ENCODE data around the gene HES5.
"Not testable (repeated sequence)": the region's sequence is repeated elsewhere in the genome, so short reads cannot be mapped to it uniquely, and the experiment has no call there.

HES5 gene

GRCh38 chr1:2569060-2569459, 39.0 kb upstream of the HES5 start:
- Histone ChIP-seq H3K9me3 (ENCODE audit: insufficient read depth, low read length) (peaks cover 10% of the 10 kb centered on the region; the same call in 1 of the 2 replicates), H3K36me3 (replicated peaks; ENCODE audit: low read depth, low read length) (peaks cover 12% of the 10 kb centered on the region), H3K79me2 (ENCODE audit: low read length) (no peaks in the 10 kb centered on the region), H3K4me3 (ENCODE audit: low read length) (no peak overlapping the region), H3K27ac (ENCODE audit: low read length) (no peak overlapping the region), H2AFZ (ENCODE audit: low read depth, low read length) (no peak overlapping the region), H4K20me1 (ENCODE audit: insufficient read depth, low read length) (no peaks in the 10 kb centered on the region), H3K27me3 (ENCODE audit: low read depth, low read length) (no peaks in the 10 kb centered on the region), H3K9ac (ENCODE audit: low read length) (no peak overlapping the region), H3K4me2 (ENCODE audit: low read length) (no peak overlapping the region), H3K4me1 (ENCODE audit: low read length) (peaks cover 16% of the 10 kb centered on the region)
- TF ChIP-seq CTCF (IDR thresholded peaks at IDR 0.05; ENCODE audit: low read depth, low read length): no peak
- no peak for TF ChIP-seq EZH2phosphoT487 (IDR thresholded peaks at IDR 0.05; ENCODE audit: low read depth)

GRCh38 chr1:2568187-2568816, 38.2 kb upstream of the HES5 start:
- not testable (repeated sequence) for H3K27me3 ChIP-seq (ENCODE audit: low read depth, low read length); H3K4me1 ChIP-seq (ENCODE audit: low read length); H3K4me3 ChIP-seq (ENCODE audit: low read length); H4K20me1 ChIP-seq (ENCODE audit: insufficient read depth, low read length); H2AFZ ChIP-seq (ENCODE audit: low read depth, low read length); H3K9ac ChIP-seq (ENCODE audit: low read length); H3K36me3 ChIP-seq (replicated peaks; ENCODE audit: low read depth, low read length); H3K4me2 ChIP-seq (ENCODE audit: low read length); H3K79me2 ChIP-seq (ENCODE audit: low read length); H3K27ac ChIP-seq (ENCODE audit: low read length); H3K9me3 ChIP-seq (ENCODE audit: insufficient read depth, low read length)

GRCh38 chr1:2567083-2567679, 37.1 kb upstream of the HES5 start:
- Histone ChIP-seq H3K79me2 (ENCODE audit: low read length) (no peaks in the 10 kb centered on the region), H3K4me2 (ENCODE audit: low read length) (no peak overlapping the region), H4K20me1 (ENCODE audit: insufficient read depth, low read length) (no peaks in the 10 kb centered on the region), H3K9me3 (ENCODE audit: insufficient read depth, low read length) (no peaks in the 10 kb centered on the region), H2AFZ (ENCODE audit: low read depth, low read length) (no peak overlapping the region), H3K9ac (ENCODE audit: low read length) (no peak overlapping the region), H3K27me3 (ENCODE audit: low read depth, low read length) (no peaks in the 10 kb centered on the region), H3K36me3 (replicated peaks; ENCODE audit: low read depth, low read length) (no peaks in the 10 kb centered on the region), H3K4me3 (ENCODE audit: low read length) (no peak overlapping the region), H3K27ac (ENCODE audit: low read length) (no peak overlapping the region), H3K4me1 (ENCODE audit: low read length) (0 out of 2 replicates have a peak, but pooled peaks cover 3% of the 10 kb centered on the region)
- TF ChIP-seq EZH2phosphoT487 (IDR thresholded peaks at IDR 0.05; ENCODE audit: low read depth): no peak
- no peak for TF ChIP-seq CTCF (IDR thresholded peaks at IDR 0.05; ENCODE audit: low read depth, low read length)

GRCh38 chr1:2566101-2567045, 36.3 kb upstream of the HES5 start:
- no peak overlapping the region for H3K9ac ChIP-seq (ENCODE audit: low read length)
- H2AFZ ChIP-seq (ENCODE audit: low read depth, low read length): no peak overlapping the region
- no peaks in the 10 kb centered on the region for H3K36me3 ChIP-seq (replicated peaks; ENCODE audit: low read depth, low read length)
- no peaks in the 10 kb centered on the region for H3K9me3 ChIP-seq (ENCODE audit: insufficient read depth, low read length)
- H3K4me1 ChIP-seq (ENCODE audit: low read length): 0 out of 2 replicates have a peak, but pooled peaks cover 3% of the 10 kb centered on the region
- no peaks in the 10 kb centered on the region for H3K79me2 ChIP-seq (ENCODE audit: low read length)
- H3K4me3 ChIP-seq (ENCODE audit: low read length): no peak overlapping the region
- no peaks in the 10 kb centered on the region for H4K20me1 ChIP-seq (ENCODE audit: insufficient read depth, low read length)
- no peak overlapping the region for H3K27ac ChIP-seq (ENCODE audit: low read length)
- TF ChIP-seq EZH2phosphoT487 (IDR thresholded peaks at IDR 0.05; ENCODE audit: low read depth) (no peak), CTCF (IDR thresholded peaks at IDR 0.05; ENCODE audit: low read depth, low read length) (no peak)
- no peak overlapping the region for H3K4me2 ChIP-seq (ENCODE audit: low read length)
- no peaks in the 10 kb centered on the region for H3K27me3 ChIP-seq (ENCODE audit: low read depth, low read length)
